Thymus (tissue), 11 donors: Measurements from ENCODE around the gene TP73. TPM values are rescaled to one million over a fixed set of nuclear protein-coding genes. Genes with fewer than 3 reads are reported as not detected.
A peak's percentile ranks its signal among the peaks of the same experiment; 100 is the strongest.

Experiments
- DNase-seq, 9 donors: peaks; one replicate each; pipeline ENCODE4 v3.0.0-alpha.2; 2013; ENCODE audit warnings: low spot score in 9 of 9, low read depth in 6 of 9, missing footprints in 1 of 9
- H3K27ac ChIP-seq, 2 donors: one replicate each; pipeline ENCODE4 v1.5.1; 2013; ENCODE audit warnings: control low read depth in 1 of 2, low read depth in 1 of 2, low read length in 1 of 2, mild to moderate bottlenecking in 1 of 2, moderate library complexity in 1 of 2
- H3K27me3 ChIP-seq, 2 donors: one replicate each; pipeline ENCODE4 v1.5.1; 2013; ENCODE audit warnings: low read length in 1 of 2; ENCODE audit not compliant: control insufficient read depth in 2 of 2, insufficient read depth in 1 of 2
- H3K36me3 ChIP-seq, 2 donors: one replicate each; pipeline ENCODE4 v1.5.1; 2013; ENCODE audit warnings: low read length in 1 of 2, mild to moderate bottlenecking in 1 of 2, moderate library complexity in 1 of 2; ENCODE audit not compliant: control insufficient read depth in 2 of 2, insufficient read depth in 2 of 2
- H3K4me1 ChIP-seq, 2 donors: one replicate each; pipeline ENCODE4 v1.5.1; 2013; ENCODE audit warnings: low read length in 2 of 2; ENCODE audit not compliant: control insufficient read depth in 2 of 2, insufficient read depth in 2 of 2
- H3K4me3 ChIP-seq, 2 donors: one replicate each; pipeline ENCODE4 v1.5.1; 2013; ENCODE audit warnings: low read length in 2 of 2, control low read depth in 1 of 2, mild to moderate bottlenecking in 1 of 2
- H3K9me3 ChIP-seq, 2 donors: one replicate each; pipeline ENCODE4 v1.5.1; 2013; ENCODE audit warnings: low read length in 1 of 2, mild to moderate bottlenecking in 1 of 2; ENCODE audit not compliant: control insufficient read depth in 2 of 2, insufficient read depth in 1 of 2
- WGBS: extraction: QIAGEN DNeasy Blood & Tissue Kit; methylation state at CpG from one replicate; pipeline ENCODE4 v1.1.7; 2013; 5-methylcytosine and 5-hydroxymethylcytosine counted together
- polyA plus RNA-seq: library from polyadenylated mRNA; stranded (reverse); fragments of 200-250 nt; gene quantifications from one replicate; pipeline ENCODE4 v1.2.3, GENCODE V29; 2013
- total RNA-seq: library from RNA; stranded (reverse); fragments of 120-200 nt; gene quantifications from one replicate; pipeline ENCODE4 v1.2.4, GENCODE V29; 2013
- donor health status: healthy.

The TP73 gene
- total and polyA plus RNA-seq, 2 donors, result 2.6 to 2.9 TPM

DNA sequence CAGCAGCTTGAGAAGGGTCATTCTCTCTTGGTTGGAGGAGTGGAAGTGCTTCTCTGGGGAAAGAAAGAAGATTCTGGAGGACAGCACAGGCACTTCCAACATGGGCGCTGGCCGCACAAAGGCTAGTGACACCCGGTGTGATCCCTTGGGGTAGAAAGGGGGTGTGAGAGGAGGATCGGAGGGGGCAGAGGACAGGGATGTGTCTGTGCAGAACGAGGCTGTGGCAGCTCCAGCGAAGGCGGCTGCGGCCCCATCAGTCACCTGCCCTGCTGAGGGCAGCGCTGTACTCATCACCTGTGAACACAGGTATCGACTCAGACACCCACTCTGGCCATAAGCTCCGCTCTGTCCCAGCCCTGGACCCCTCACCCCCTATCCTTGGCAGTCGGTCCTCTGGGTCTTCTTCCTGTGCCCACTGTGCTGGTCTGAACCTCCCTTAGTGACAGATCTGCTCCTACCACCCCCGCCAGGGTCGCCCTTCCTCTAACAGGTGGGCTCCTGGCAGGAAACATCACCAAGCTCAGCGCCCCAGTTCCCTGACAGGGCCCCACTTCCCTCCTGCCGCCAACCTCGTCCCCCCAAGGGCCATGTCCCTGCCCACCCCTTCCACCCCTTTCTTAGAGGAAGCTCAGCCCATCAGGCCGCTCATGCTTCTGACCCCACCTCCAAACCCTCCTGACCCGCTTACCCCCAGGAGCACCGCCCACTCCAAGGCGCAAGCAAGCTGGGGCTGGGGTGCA is 20.1 kb downstream of the TP73 start:
- Histone ChIP-seq H3K4me3 (no peak overlapping the region), H3K9me3 (no peaks in the 10 kb centered on the region), H3K27me3 (peaks cover 0 to 20% of the 10 kb centered on the region in 2 donors), H3K36me3 (no peaks in the 10 kb centered on the region), H3K27ac (no peak overlapping the region), H3K4me1 (peaks cover 0 to 24% of the 10 kb centered on the region in 2 donors)
- no peak for DNase-seq
- WGBS, result 78% methylated on average over 21 of the region's 21 CpGs

DNA sequence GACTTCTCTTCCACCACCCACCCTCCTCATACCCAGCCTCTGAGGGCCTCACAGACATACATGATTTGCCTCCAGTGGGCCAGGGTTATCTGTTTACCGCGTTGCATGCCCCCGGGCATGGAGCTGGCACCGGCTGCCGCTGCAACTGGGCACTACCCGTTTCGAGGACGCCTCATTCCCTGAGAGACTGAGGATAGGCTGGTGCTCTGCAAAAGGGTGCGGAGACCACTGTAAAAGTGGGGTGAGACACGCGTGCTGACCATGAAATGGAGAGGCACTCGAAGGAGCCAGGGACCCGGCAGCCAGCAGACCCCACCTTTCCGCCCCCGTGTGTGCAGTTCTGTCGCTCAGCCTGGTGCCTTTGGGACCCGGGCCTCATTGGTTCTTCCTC is 20.6 kb downstream of the TP73 start:
- Histone ChIP-seq H3K27me3 (peaks cover 0 to 20% of the 10 kb centered on the region in 2 donors), H3K4me1 (peaks cover 0 to 27% of the 10 kb centered on the region in 2 donors), H3K36me3 (no peaks in the 10 kb centered on the region), H3K9me3 (no peaks in the 10 kb centered on the region), H3K27ac (no peak overlapping the region), H3K4me3 (no peak overlapping the region)
- no peak for DNase-seq
- WGBS, result 95% methylated on average over 17 of the region's 17 CpGs

DNA sequence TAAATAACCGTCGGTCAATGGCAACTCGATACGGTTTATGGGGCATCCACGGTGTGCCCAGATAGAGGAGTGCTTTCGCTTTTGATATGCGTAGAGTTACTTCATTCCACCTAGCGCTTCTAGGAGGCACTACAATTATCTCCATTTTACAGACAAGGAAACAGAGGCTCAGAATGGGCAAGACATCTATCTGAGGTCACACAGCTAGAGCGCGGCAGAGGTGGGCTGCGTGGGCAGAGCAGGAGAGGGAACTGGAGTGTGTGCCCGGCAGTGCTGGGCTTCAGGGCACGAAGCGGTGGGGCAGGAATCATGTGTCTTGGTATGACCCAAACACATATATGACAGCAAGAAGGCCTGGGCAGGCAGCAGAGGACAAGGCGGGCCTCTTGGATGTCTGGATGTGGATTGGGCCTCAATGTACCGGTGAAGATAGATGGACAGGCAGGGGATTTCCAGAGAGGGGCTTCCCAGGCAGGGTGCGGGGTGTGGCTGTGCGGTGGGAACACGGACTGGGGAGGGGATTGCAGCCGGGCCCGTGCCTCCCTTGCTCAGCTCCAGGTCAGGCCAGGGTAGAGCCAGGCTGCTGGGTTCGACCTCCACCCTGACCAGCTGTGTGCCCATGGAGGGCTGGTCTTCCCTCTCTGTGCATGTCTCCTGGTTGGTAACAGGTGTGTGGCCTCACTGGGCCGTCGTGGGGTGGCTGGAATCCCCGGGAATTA is 21.2 kb downstream of the TP73 start:
- peaks cover 0 to 16% of the 10 kb centered on the region in 2 donors for H3K27me3 ChIP-seq
- no peak overlapping the region for H3K4me3 ChIP-seq
- H3K36me3 ChIP-seq, result no peaks in the 10 kb centered on the region
- WGBS, result 94% methylated on average over 25 of the region's 25 CpGs
- DNase-seq, result no peak
- H3K4me1 ChIP-seq, result peaks cover 0 to 30% of the 10 kb centered on the region in 2 donors
- no peaks in the 10 kb centered on the region for H3K9me3 ChIP-seq
- peak overlapping the region in 1 of 2 donors; percentile 43 for H3K27ac ChIP-seq

DNA sequence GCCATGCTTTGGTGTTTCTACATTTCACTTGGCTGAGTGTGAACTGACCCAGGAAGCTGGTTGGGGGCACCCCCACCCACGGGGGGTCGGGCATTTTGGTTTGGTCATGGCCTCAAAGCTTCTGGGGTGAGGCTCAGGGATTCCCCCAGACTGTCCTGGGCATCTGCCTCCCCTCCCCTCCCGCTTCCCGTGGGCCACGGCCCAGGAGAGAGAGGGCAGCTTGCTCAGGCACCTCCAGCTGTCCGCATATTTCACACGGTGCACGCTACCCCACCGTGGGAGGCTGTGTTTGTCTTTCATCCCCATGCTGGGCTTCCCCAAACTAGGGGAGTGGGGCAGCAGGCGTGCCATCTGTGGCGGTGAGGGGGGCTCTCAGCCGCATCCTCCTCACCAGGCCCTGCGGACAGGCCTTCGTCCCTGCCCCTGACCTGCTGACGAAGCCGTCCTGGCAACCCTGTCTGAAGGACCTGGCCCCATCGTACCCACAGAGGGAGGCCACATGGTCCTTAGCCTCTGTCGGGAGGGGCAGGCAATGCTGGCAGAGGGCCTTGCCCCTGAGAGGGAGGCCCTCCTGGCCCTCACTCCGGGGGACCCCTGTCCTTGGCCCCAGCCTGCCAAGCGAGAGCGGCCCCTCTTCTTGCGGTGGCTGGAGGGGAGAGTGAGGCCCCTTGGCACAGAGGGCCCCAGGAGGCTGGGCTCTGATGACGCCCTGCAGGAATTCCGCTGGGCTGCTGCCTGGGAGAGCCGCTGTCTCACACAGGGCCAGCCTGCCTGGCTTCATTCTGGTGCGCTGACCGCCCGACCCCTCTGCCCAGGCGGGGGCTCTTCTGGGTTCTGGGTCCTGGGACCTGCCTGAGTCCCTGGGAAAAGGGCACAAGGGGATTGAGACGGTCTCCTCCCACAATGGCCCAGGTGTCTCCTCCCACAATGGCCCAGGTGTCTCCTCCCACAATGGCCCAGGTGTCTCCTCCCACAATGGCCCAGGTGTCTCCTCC is 22.1 kb downstream of the TP73 start:
- no peak overlapping the region for H3K4me3 ChIP-seq
- peak overlapping the region; percentile 25 to 43 for H3K27ac ChIP-seq
- WGBS, result 92% methylated on average over 30 of the region's 30 CpGs
- no peaks in the 10 kb centered on the region for H3K9me3 ChIP-seq
- H3K27me3 ChIP-seq, result peaks cover 0 to 8% of the 10 kb centered on the region in 2 donors
- H3K36me3 ChIP-seq, result no peaks in the 10 kb centered on the region
- DNase-seq, result no peak
- H3K4me1 ChIP-seq, result peaks cover 0 to 31% of the 10 kb centered on the region in 2 donors

DNA sequence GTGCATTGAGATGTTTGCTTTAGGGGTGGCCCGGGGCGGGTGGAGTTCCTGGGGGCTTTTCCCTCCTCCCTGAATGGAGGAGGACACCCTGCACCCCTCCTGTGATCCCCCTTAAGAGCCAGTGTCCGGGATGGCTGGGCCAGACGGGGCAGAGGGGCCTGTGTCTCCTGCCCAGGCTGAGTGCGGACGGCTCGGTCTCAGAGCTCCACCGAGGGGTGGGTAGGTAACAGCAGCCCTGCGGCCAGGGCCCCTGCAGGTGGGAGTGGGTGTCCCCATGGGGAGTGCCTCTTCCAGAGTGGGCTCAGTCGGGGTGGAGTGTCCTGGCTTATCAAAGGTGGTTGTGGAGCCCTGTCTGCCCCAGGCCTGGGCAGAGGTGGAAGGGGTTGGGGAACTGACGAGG is 23.1 kb downstream of the TP73 start:
- WGBS, result 90% methylated on average over 11 of the region's 11 CpGs
- Histone ChIP-seq H3K36me3 (no peaks in the 10 kb centered on the region), H3K4me3 (no peak overlapping the region), H3K4me1 (peaks cover 0 to 31% of the 10 kb centered on the region in 2 donors), H3K27me3 (peaks cover 0 to 2% of the 10 kb centered on the region in 2 donors), H3K9me3 (no peaks in the 10 kb centered on the region), H3K27ac (no peak overlapping the region)
- DNase-seq, result no peak

DNA sequence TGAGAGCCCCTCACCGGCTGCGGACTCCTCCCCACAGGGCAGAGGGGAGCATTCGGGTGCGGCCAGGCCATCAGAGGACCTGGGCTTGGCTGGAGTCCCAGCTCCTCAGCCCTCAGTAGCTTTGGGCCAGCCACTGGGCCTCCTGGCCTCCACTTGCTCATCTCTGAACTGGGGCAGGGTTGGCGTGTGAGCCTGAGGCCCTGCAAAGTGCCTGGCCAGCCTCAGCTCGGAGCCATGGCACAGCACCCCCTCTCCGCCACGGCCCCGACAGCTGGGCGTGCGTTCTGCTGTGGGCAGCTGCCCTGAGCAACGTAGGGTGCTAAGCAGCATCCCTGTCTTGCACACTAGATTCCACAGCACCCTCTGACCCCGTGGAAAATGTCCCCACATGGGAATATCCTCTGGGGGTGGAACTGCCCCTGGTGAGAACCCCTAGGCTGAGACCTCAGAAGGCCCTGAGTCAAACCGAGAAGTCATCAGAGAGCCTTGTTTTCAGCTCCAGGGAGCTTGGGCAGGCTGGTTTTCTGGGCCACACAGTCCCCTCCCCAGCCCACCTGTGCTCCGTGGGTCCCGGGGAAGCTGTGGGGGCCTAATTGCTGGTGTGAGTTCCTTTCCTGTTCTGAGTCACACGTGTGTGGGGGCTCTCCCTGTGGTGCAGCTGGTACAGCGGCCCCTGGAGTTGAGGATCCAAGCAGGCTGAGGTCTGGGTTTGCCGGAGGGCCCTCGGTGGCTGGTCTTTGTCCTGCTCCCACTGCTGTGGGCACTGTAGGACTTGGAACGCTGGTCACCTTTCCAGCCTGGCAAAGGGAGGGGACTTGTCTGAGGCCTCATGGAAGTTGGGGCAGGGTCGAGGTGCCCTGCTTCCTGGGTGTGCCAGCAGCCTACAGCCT is 24.5 kb downstream of the TP73 start:
- 58% methylated on average over 22 of the region's 22 CpGs for WGBS
- Histone ChIP-seq H3K9me3 (no peaks in the 10 kb centered on the region), H3K36me3 (no peaks in the 10 kb centered on the region), H3K27ac (no peak overlapping the region), H3K4me1 (peaks cover 0 to 31% of the 10 kb centered on the region in 2 donors), H3K27me3 (no peaks in the 10 kb centered on the region), H3K4me3 (no peak overlapping the region)
- DNase-seq, result peak in 1 of 9 donors; percentile 21

DNA sequence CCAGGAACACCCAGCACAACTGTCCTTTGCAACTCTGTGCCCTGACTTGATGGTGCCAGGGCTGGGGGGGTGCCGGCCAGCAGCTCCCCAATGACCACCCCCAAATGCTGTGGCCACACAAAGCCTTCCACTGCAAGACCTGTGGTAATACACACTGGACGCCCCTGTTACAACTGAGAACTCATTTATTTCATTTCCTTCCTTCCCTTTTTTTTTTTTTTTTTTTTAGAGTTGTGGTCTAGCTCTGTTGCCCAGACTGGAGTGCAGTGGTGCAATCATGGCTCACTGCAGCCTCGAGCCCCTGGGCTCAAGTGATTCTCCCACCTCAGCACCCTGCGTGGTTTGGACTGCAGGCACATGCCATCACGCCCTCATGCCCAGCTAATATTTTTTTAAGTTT is 25.2 kb downstream of the TP73 start:
- 26% methylated on average over 5 of the region's 5 CpGs for WGBS
- Histone ChIP-seq H3K27ac (no peak overlapping the region), H3K36me3 (no peaks in the 10 kb centered on the region), H3K4me3 (no peak overlapping the region), H3K27me3 (no peaks in the 10 kb centered on the region), H3K9me3 (no peaks in the 10 kb centered on the region), H3K4me1 (peaks cover 0 to 31% of the 10 kb centered on the region in 2 donors)
- DNase-seq, result no peak

DNA sequence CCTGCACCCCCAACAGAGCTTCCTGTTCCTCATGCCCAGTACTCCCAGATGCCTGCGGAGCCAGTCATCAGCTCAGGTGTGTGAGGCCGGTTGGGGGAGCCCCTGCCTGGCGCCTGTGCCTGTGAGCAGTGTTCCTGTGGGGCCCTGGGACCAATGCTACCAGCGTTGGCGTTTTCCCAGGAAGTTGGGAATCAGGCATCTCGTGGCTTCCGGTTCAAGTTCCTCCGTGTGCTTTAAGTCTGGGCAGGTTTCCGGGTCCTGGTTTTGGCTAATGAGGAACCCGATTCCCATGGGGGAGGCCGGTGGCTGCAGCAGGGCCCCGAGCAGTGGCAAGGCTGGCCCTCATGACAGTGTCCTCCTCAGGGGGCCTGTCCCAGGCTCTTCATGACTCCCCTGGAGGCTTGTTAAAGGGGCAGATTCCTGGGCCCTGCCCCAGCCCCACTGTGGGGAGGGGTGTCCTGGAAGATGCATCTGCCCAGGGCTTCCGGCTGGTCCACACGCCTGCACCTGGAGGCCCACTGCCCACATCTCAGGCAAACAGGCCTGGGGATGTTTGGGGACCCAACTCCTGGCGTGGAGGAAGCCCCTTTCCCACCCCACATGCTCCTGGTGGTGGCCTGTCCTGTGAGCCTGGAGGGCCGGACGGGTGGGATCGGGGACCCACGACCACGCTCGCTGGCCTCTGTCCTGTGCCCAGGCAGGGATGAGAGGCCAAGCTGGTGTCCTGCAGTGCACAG is 26.2 kb downstream of the TP73 start:
- Histone ChIP-seq H3K4me1 (peaks cover 0 to 28% of the 10 kb centered on the region in 2 donors), H3K27me3 (peaks cover 0 to 3% of the 10 kb centered on the region in 2 donors), H3K9me3 (no peaks in the 10 kb centered on the region), H3K36me3 (no peaks in the 10 kb centered on the region), H3K4me3 (no peak overlapping the region), H3K27ac (no peak overlapping the region)
- 60% methylated on average over 21 of the region's 21 CpGs for WGBS
- no peak for DNase-seq
